Osteoblast (primary cell): ENCODE measurements around the gene MXD3. TPM values are rescaled to one million over a fixed set of nuclear protein-coding genes. Genes with fewer than 3 reads are reported as not detected.
A peak's percentile ranks its signal among the peaks of the same experiment; 100 is the strongest.

ENCODE experiments used
- DNase-seq: peaks from one replicate; pipeline ENCODE4 v3.0.0; 2011; ENCODE audit warnings: low spot score, mixed read lengths; ENCODE audit not compliant: insufficient read length; ENCODE audit errors: missing footprints
- H2AFZ ChIP-seq: 2 replicates; pipeline ENCODE4 v1.6.0; 2011; ENCODE audit warnings: mild to moderate bottlenecking, low read length
- H3K27ac ChIP-seq: 2 replicates; pipeline ENCODE4 v1.5.1; 2011; ENCODE audit warnings: mild to moderate bottlenecking, low read depth, low read length, moderate library complexity
- H3K27me3 ChIP-seq: 2 replicates; pipeline ENCODE4 v1.6.0; 2012; ENCODE audit warnings: mild to moderate bottlenecking, control low read depth, inconsistent platforms, low read length, moderate library complexity; ENCODE audit not compliant: insufficient read depth
- H3K36me3 ChIP-seq: 2 replicates; pipeline ENCODE4 v1.5.1; 2011; ENCODE audit warnings: mild to moderate bottlenecking, low read length, control low read depth, moderate library complexity; ENCODE audit not compliant: insufficient read depth
- H3K4me1 ChIP-seq: 2 replicates; pipeline ENCODE4 v1.5.1; 2011; ENCODE audit warnings: mild to moderate bottlenecking, low read length, control low read depth, moderate library complexity; ENCODE audit not compliant: insufficient read depth
- H3K4me2 ChIP-seq: 2 replicates; pipeline ENCODE4 v1.6.0; 2011; ENCODE audit warnings: mild to moderate bottlenecking, low read length; ENCODE audit not compliant: insufficient read depth
- H3K4me3 ChIP-seq: fragments of 200-600 bp; sonication (generic); 3 replicates; pipeline ENCODE4 v1.5.1; 2012; ENCODE audit warnings: mild to moderate bottlenecking, low read length, inconsistent platforms; ENCODE audit not compliant: insufficient read depth
- H3K79me2 ChIP-seq: 2 replicates; pipeline ENCODE4 v1.6.0; 2012; ENCODE audit warnings: mild to moderate bottlenecking, low read length, control low read depth, inconsistent platforms; ENCODE audit not compliant: insufficient read depth
- H3K9me3 ChIP-seq: 2 replicates; pipeline ENCODE4 v1.5.1; 2011; ENCODE audit warnings: low read depth, low read length, control low read depth
- H4K20me1 ChIP-seq: 2 replicates; pipeline ENCODE4 v1.6.0; 2012; ENCODE audit warnings: mild to moderate bottlenecking, low read length, control low read depth; ENCODE audit not compliant: insufficient read depth
- total RNA-seq: library from RNA; depleted of rRNA; stranded (reverse); fragments of >200 nt; gene quantifications from 2 replicates; pipeline ENCODE4 v1.2.3, GENCODE V29; 2012
- TF ChIP-seq, protein P1 (sequence below): IDR thresholded peaks from 2 replicates; pipeline ENCODE4 v1.5.1; 2011; ENCODE audit warnings: mild to moderate bottlenecking, low read depth, low read length, moderate library complexity; ENCODE audit errors: extremely low read depth

The MXD3 gene
- total RNA-seq, 1 donor, result 3.3 TPM

DNA sequence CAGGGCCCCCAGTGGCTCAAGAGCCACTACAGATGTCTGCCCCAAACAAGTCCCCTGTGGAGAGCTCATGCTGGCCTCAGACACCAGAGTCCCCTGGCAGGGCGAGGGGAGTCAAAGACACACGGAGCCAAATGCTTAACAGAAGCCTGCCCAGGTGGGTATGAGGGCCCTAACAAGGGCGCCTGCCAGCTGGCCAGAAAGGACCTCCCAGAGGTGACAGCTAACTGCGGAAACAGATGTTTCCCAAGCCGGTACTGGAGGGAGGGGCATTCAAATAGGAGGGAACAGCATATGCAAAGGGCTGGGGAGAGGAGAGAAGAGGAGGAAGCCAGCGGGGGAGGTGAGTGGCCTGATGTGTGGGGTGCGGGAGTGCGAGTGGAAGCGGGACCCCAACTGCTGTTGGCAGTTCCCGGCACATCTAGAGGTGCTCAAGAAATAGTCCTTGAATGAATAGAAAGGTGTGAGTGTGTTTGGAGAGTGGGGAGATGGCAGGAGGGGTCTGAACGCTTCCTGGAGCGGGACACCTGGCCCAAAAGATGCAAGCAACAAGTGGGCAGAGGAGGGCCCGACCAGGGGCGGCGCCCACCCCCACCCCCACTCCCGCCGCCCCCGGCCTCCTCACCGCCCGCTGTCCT is 824 bp downstream of the MXD3 start:
- peaks cover 25% of the 10 kb centered on the region for H3K36me3 ChIP-seq
- H3K27ac ChIP-seq, result no peak overlapping the region
- TF ChIP-seq, protein P1, sequence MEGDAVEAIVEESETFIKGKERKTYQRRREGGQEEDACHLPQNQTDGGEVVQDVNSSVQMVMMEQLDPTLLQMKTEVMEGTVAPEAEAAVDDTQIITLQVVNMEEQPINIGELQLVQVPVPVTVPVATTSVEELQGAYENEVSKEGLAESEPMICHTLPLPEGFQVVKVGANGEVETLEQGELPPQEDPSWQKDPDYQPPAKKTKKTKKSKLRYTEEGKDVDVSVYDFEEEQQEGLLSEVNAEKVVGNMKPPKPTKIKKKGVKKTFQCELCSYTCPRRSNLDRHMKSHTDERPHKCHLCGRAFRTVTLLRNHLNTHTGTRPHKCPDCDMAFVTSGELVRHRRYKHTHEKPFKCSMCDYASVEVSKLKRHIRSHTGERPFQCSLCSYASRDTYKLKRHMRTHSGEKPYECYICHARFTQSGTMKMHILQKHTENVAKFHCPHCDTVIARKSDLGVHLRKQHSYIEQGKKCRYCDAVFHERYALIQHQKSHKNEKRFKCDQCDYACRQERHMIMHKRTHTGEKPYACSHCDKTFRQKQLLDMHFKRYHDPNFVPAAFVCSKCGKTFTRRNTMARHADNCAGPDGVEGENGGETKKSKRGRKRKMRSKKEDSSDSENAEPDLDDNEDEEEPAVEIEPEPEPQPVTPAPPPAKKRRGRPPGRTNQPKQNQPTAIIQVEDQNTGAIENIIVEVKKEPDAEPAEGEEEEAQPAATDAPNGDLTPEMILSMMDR, result no peak
- peaks cover 28% of the 10 kb centered on the region for H3K79me2 ChIP-seq
- peak overlapping the region; percentile 95 for H3K4me2 ChIP-seq
- peak; percentile 83 for DNase-seq
- H3K4me1 ChIP-seq, result peaks cover 29% of the 10 kb centered on the region
- no peaks in the 10 kb centered on the region for H3K27me3 ChIP-seq
- no peaks in the 10 kb centered on the region for H3K9me3 ChIP-seq
- H3K4me3 ChIP-seq, result peak overlapping the region; percentile 80
- H4K20me1 ChIP-seq, result peaks cover 21% of the 10 kb centered on the region
- H2AFZ ChIP-seq, result no peak overlapping the region

DNA sequence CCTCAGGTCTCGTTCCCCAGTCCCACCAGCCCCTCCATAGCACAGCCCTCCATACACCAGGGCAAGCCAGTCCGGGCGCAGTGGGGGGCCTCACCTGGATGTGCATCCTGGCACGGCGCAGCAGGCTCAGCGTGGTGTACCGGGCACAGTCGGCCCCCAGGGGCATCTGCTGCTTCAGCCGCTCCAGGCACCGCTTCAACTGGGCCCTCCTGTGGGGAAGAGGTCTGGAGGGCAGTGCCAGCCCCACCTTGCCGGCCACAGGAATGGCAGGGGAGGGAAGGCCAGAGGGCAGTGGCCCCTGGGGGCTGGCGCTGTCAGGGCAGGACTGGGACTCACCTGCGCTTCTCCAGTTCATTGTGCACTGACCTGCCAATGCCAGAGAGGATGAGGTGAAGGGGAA is 1.4 kb downstream of the MXD3 start:
- H3K4me3 ChIP-seq, result peak overlapping the region; percentile 80
- H3K9me3 ChIP-seq, result no peaks in the 10 kb centered on the region
- H4K20me1 ChIP-seq, result peaks cover 26% of the 10 kb centered on the region
- H2AFZ ChIP-seq, result no peak overlapping the region
- H3K4me1 ChIP-seq, result peaks cover 29% of the 10 kb centered on the region
- peaks cover 33% of the 10 kb centered on the region for H3K79me2 ChIP-seq
- no peaks in the 10 kb centered on the region for H3K27me3 ChIP-seq
- peak; percentile 77 for DNase-seq
- TF ChIP-seq, protein P1, result no peak
- H3K4me2 ChIP-seq, result peak overlapping the region; percentile 95
- H3K36me3 ChIP-seq, result peaks cover 30% of the 10 kb centered on the region
- no peak overlapping the region for H3K27ac ChIP-seq

DNA sequence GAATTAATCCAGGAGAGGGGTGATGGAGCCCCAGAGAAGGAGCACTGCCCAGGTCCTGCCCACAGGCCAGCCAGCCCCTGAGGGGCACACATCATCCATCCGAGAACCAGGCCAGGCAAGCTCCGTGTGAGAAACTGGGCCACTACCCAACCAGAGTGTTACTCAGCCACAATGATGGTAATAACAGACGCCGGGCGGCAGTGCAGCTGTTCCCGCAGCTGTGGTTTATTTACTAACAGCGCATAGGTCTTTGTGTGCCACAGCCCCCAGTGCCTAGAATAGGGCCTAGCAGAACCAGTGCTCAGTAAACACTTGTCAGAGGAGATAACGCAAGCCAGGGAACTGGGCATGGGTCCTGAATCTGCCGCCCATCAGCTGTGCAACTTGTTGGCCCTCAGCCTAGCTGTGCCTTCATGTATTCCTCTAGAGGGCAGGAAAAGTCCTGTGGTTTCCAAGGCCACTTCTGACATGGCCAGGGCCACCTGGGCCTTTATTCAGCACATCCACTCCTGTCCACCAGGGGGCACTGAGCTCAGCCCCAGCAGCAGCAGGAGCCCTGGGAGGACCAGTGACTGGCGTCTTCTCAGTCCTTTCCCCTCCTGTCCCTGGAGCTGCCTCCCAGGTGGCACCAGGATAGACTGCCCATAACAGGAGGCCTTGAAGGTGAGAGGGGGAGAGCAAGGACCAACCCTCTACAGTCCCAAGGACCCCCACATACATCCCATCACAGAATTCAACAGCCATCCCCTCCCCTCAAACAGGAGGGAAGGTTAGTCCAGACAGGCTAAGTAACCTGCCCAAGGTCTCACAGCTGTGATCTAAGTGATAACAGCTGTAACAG is 2.1 kb downstream of the MXD3 start:
- Histone ChIP-seq H3K27ac (no peak overlapping the region), H3K79me2 (peaks cover 41% of the 10 kb centered on the region)
- DNase-seq, result peak; percentile 96

More for the DNA sequence above, 2.1 kb downstream of the MXD3 start:
- Histone ChIP-seq H3K9me3 (no peaks in the 10 kb centered on the region), H2AFZ (no peak overlapping the region), H3K4me2 (peak overlapping the region; percentile 3), H3K27me3 (no peaks in the 10 kb centered on the region), H3K4me3 (no peak overlapping the region), H3K4me1 (peaks cover 35% of the 10 kb centered on the region), H3K36me3 (peaks cover 37% of the 10 kb centered on the region), H4K20me1 (peaks cover 29% of the 10 kb centered on the region)
- TF ChIP-seq, protein P1, result peak; percentile 95
